Right lobe of liver (tissue), 6 donors: Measurements from ENCODE around the gene LRRC28. TPM values are rescaled to one million over a fixed set of nuclear protein-coding genes. Genes with fewer than 3 reads are reported as not detected.
"Not testable (repeated sequence)": the region's sequence is repeated elsewhere in the genome, so short reads cannot be mapped to it uniquely, and the experiment has no call there.

Experiments
- ATAC-seq, 4 donors: fragments of 200-7000 bp; cut with Tn5 transposase; one replicate each; pipeline ENCODE4 v1.9.1; 2020; ENCODE audit warnings: mild to moderate bottlenecking in 4 of 4, moderate library complexity in 4 of 4
- DNase-seq, 3 donors: peaks; one replicate each; pipeline ENCODE4 v3.0.0-alpha.2; 2020
- H3K27ac ChIP-seq, 3 donors: fragments of 200-600 bp; one replicate each; pipeline ENCODE4 v1.8.0; 2022
- H3K27me3 ChIP-seq, 2 donors: fragments of 200-600 bp; one replicate each; pipeline ENCODE4 v1.8.0; 2022
- H3K36me3 ChIP-seq, 4 donors: fragments of 200-600 bp; sonication (generic) in 1 of 4; one replicate each; pipeline versions ENCODE4 v1.5.1 to v1.8.0; 2017 to 2022; ENCODE audit warnings: control low read depth in 1 of 4
- H3K4me1 ChIP-seq, 4 donors: fragments of 200-600 bp; sonication (generic) in 1 of 4; one replicate each; pipeline versions ENCODE4 v1.5.1 to v1.8.0; 2017 to 2022; ENCODE audit warnings: control low read depth in 1 of 4
- H3K4me3 ChIP-seq, 3 donors: fragments of 200-600 bp; one replicate each; pipeline ENCODE4 v1.8.0; 2022
- H3K9me3 ChIP-seq, 4 donors: fragments of 200-600 bp; sonication (generic) in 1 of 4; one replicate each; pipeline versions ENCODE4 v1.5.1 to v1.8.0; 2017 to 2022; ENCODE audit warnings: control low read depth in 1 of 4
- POLR2A ChIP-seq: fragments of 450-650 bp; IDR thresholded peaks from one replicate; pipeline ENCODE4 v1.6.1; 2017; ENCODE audit warnings: antibody characterized with exemption, mild to moderate bottlenecking
- WGBS: methylation state at CpG from one replicate; pipeline ENCODE4 v1.1.6; 2018; ENCODE audit warnings: low coverage, low lambda C conversion rate; ENCODE audit not compliant: insufficient coverage; ENCODE audit errors: missing lambda C conversion rate; 5-methylcytosine and 5-hydroxymethylcytosine counted together
- intact Hi-C, 2 donors: fragments of 100-400 bp; cut with DNase I; formaldehyde crosslinking; loops; one replicate each; pipeline versions ENCODE4 v1.11.2 to v1.14.1; 2022
- total RNA-seq, 6 experiments: library from RNA; depleted of rRNA in 2 of 6; stranded (reverse); fragments of >200 nt in 2 of 6; fragmentation: NEBNext Ultra II Directional in 3 of 6; extraction: Animal tissue kit (Norgen Biotek cat#: 25700) in 3 of 6; gene quantifications; one replicate each; pipeline versions ENCODE4 v1.1.0 to v1.2.4, GENCODE V29; 2016 to 2023
- TF ChIP-seq, protein P1 (sequence below), 4 donors: fragments of 200-600 bp in 3 of 4; fragments of 450-650 bp in 1 of 4; IDR thresholded peaks; one replicate each; pipeline versions ENCODE4 v1.5.1 to v1.8.0; 2016 to 2022; ENCODE audit warnings: antibody characterized with exemption in 4 of 4, mild to moderate bottlenecking in 2 of 4
- donor health status: DM: no; HTN: yes; CAD: no.
- donor health status: DM: no; HTN: no; CAD: no.
- donor health status: DM: no; HTN: no; CAD: no.
- donor health status: DM: no; HTN: yes; CAD: no.
- donor health status: DM: no; HTN: yes; CAD: no.

Gene LRRC28
- total RNA-seq, 6 experiments from 2014 or later, result 21.8 to 70.1 (median 31.9) TPM

GRCh38 chr15:99399061-99399460 lies 147.8 kb downstream of the LRRC28 start:
- H3K27ac ChIP-seq, result no peak overlapping the region
- no peaks in the 10 kb centered on the region for H3K27me3 ChIP-seq
- TF ChIP-seq, protein P1, sequence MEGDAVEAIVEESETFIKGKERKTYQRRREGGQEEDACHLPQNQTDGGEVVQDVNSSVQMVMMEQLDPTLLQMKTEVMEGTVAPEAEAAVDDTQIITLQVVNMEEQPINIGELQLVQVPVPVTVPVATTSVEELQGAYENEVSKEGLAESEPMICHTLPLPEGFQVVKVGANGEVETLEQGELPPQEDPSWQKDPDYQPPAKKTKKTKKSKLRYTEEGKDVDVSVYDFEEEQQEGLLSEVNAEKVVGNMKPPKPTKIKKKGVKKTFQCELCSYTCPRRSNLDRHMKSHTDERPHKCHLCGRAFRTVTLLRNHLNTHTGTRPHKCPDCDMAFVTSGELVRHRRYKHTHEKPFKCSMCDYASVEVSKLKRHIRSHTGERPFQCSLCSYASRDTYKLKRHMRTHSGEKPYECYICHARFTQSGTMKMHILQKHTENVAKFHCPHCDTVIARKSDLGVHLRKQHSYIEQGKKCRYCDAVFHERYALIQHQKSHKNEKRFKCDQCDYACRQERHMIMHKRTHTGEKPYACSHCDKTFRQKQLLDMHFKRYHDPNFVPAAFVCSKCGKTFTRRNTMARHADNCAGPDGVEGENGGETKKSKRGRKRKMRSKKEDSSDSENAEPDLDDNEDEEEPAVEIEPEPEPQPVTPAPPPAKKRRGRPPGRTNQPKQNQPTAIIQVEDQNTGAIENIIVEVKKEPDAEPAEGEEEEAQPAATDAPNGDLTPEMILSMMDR (IDR thresholded peaks at IDR 0.05), result no peak
- no peak for TF ChIP-seq POLR2A

GRCh38 chr15:99399618-99400017 lies 148.3 kb downstream of the LRRC28 start:
- no peak for DNase-seq
- no peak for TF ChIP-seq POLR2A
- TF ChIP-seq, protein P1 (IDR thresholded peaks at IDR 0.05), result no peak
- Histone ChIP-seq H3K9me3 (no peaks in the 10 kb centered on the region), H3K27me3 (no peaks in the 10 kb centered on the region), H3K36me3 (no peaks in the 10 kb centered on the region), H3K27ac (no peak overlapping the region), H3K4me1 (peaks cover 0 to 8% (median 3%) of the 10 kb centered on the region in 4 donors), H3K4me3 (no peak overlapping the region)
- ATAC-seq, result peak in 2 of 4 donors; percentile 19
- intact Hi-C loops, result loop anchor here in 1 of 2 donors (10.0 kb wide), 1 partner anchor 305 kb away; no protein-coding TSS in a partner anchor
- 90% methylated on average over 1 of the region's 4 CpGs for WGBS

More at GRCh38 chr15:99399061-99399460, 147.8 kb downstream of the LRRC28 start:
- Histone ChIP-seq H3K4me1 (peaks cover 0 to 8% (median 3%) of the 10 kb centered on the region in 4 donors), H3K9me3 (no peaks in the 10 kb centered on the region), H3K4me3 (no peak overlapping the region), H3K36me3 (no peaks in the 10 kb centered on the region)
- 84% methylated on average over 4 of the region's 5 CpGs for WGBS
- intact Hi-C loops, result no loop called here
- no peak for DNase-seq
- no peak for ATAC-seq

- H3K4me1 ChIP-seq, H3K9me3 ChIP-seq, H3K27me3 ChIP-seq, ATAC-seq, H3K27ac ChIP-seq, DNase-seq, H3K4me3 ChIP-seq, H3K36me3 ChIP-seq: not testable (repeated sequence)
- intact Hi-C loops, result loop anchor here in 1 of 2 donors (10.0 kb wide), 1 partner anchor 304 kb away; no protein-coding TSS in a partner anchor
- 97% methylated on average over 4 of the region's 4 CpGs for WGBS
These were observed 149.9 kb downstream of the LRRC28 start for GRCh38 chr15:99401216-99401615.

GRCh38 chr15:99402014-99402729 lies 150.9 kb downstream of the LRRC28 start:
- WGBS, result 50% methylated on average over 6 of the region's 13 CpGs
- peaks cover 0 to 8% (median 3%) of the 10 kb centered on the region in 4 donors for H3K4me1 ChIP-seq
- no peak overlapping the region for H3K27ac ChIP-seq
- no peak for TF ChIP-seq POLR2A
- TF ChIP-seq, protein P1 (IDR thresholded peaks at IDR 0.05), result no peak
- H3K36me3 ChIP-seq, result no peaks in the 10 kb centered on the region
- intact Hi-C loops, result loop anchor here in 1 of 2 donors (10.0 kb wide), 1 partner anchor 303 kb away; no protein-coding TSS in a partner anchor
- no peak overlapping the region for H3K4me3 ChIP-seq
- no peaks in the 10 kb centered on the region for H3K9me3 ChIP-seq
- no peak for DNase-seq
- ATAC-seq, result peak; percentile 66 to 85 (median 77)
- no peaks in the 10 kb centered on the region for H3K27me3 ChIP-seq

- intact Hi-C loops, result loop anchor here in 1 of 2 donors (10.0 kb wide), 1 partner anchor 301 kb away; no protein-coding TSS in a partner anchor
- Histone ChIP-seq H3K9me3 (no peaks in the 10 kb centered on the region), H3K4me1 (peaks cover 0 to 8% (median 3%) of the 10 kb centered on the region in 4 donors), H3K36me3 (no peaks in the 10 kb centered on the region), H3K27me3 (no peaks in the 10 kb centered on the region), H3K4me3 (no peak overlapping the region), H3K27ac (no peak overlapping the region)
- WGBS, result 67% methylated on average over 6 of the region's 11 CpGs
- DNase-seq (no peak), ATAC-seq (no peak)
- TF ChIP-seq POLR2A, result no peak
- TF ChIP-seq, protein P1 (IDR thresholded peaks at IDR 0.05), result no peak
These were observed 152.3 kb downstream of the LRRC28 start for GRCh38 chr15:99403597-99403996.
